ENCODE results near the gene COX4I2.
"Not testable (repeated sequence)": the region's sequence is repeated elsewhere in the genome, so short reads cannot be mapped to it uniquely, and the experiment has no call there.

COX4I2 gene

GRCh38 chr20:31637660-31638059 lies at the start of gene COX4I2:
COX4I2 (plus strand) TSS chr20:31637912; CDS start chr20:31639018, 1,106 bp downstream.
- no peak for DNase-seq (ENCODE audit: low read depth)

DNA sequence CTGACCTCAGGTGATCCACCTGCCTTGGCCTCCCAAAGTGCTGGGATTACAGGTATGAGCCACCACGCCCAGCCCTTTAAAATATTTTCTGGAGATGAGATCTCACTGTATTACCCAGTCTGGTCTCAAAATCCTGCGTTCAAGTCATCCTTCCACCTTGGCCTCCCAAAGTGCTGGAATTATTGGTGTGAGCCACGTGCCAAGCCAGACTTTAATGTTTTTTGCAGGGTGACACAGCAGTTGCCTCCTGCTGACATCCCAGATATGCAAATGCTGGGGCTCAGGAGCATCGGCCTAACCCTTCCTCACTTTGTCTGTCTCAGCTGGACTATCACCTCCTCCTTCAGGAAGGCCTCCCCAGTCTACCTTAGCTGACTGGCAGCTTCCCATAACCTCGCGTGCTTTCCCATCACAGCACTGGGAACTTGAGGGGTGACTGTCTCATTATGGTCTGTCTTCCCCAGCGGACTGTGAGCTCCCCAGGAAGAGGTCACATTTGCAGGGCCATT lies 46.9 kb upstream of the COX4I2 start:
- DNase-seq (ENCODE audit: low read depth), result no peak

GRCh38 chr20:31593221-31594001 lies 44.3 kb upstream of the COX4I2 start:
- DNase-seq (ENCODE audit: low read depth), result no peak

- no peak for DNase-seq (ENCODE audit: low read depth)
These were observed 43.6 kb upstream of the COX4I2 start for GRCh38 chr20:31594002-31594557.

- no peak for DNase-seq (ENCODE audit: low read depth)
These were observed 42.9 kb upstream of the COX4I2 start for GRCh38 chr20:31594558-31595379.

DNA sequence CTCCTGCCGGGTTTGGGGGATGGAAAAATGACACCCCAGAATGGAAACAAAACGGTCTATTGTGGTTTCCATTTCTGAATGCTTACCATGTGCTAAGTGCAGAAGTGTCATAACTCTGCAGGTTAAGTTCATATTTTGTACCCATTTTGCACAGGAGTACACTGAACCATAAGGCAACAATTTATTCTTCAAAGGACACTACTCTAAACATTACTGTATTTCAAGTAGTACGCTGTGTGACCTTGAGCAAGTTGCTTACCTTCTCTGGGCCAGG lies 42.4 kb upstream of the COX4I2 start:
- DNase-seq (ENCODE audit: low read depth), result no peak

GRCh38 chr20:31595654-31596411 lies 41.9 kb upstream of the COX4I2 start:
- no peak for DNase-seq (ENCODE audit: low read depth)

GRCh38 chr20:31596412-31596715 lies 41.3 kb upstream of the COX4I2 start:
- DNase-seq (ENCODE audit: low read depth), result not testable (repeated sequence)

GRCh38 chr20:31596831-31597480 lies 40.8 kb upstream of the COX4I2 start:
- no peak for DNase-seq (ENCODE audit: low read depth)

DNA sequence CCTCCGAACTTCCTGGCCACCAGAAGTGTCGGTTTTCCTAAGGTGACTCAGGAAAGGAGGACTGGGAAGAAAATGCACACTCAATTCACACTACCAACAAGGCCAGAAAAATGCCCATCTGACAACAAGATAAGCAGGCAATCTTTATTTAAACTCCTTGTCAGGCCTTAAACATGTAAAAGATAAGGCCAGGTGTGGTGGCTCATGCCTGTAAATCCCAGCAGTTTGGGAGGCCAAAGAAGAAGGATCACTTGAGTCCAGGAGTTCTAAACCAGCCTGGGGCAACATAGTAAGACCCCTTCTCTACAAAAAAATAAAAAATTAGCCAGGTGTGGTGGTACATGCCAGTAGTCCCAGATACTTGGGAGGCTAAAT lies 40.2 kb upstream of the COX4I2 start:
- DNase-seq (ENCODE audit: low read depth), result no peak

GRCh38 chr20:31602431-31602778 lies 35.3 kb upstream of the COX4I2 start:
- DNase-seq (ENCODE audit: low read depth), result no peak

DNA sequence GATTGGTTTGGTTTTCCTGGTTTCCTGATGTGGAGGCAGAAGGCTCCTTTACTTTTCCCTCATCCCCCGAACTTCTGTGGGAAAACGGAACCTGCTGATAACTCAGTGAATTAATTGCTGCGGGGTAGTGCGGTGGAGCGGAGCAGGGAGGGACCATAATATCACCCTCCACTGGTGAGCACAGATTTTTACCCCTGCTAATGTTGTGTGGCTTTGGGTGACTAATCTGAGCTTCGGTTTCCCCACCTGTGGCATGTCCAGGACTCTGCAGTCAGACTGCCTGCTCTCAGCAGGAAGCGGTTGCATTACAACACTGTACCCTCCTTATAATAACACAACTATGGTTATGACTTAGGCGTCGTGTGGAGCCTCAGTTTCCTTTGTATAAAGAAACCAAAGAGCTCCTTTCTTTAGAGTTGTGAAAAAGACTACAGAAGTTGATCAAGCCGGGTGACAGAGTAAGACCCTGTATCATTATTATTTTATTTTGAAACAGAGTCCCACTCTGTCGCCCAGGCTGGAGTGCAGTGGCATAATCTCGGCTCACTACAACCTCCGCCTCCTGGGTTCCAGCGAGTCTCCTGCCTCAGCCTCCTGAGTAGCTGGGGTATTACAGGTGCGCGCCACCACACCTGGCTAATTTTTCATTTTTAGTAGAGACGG lies 34.8 kb upstream of the COX4I2 start:
- DNase-seq (ENCODE audit: low read depth), result peak; percentile 73

- DNase-seq (ENCODE audit: low read depth), result peak; percentile 87
These were observed 33.7 kb upstream of the COX4I2 start for GRCh38 chr20:31603822-31604566.

DNA sequence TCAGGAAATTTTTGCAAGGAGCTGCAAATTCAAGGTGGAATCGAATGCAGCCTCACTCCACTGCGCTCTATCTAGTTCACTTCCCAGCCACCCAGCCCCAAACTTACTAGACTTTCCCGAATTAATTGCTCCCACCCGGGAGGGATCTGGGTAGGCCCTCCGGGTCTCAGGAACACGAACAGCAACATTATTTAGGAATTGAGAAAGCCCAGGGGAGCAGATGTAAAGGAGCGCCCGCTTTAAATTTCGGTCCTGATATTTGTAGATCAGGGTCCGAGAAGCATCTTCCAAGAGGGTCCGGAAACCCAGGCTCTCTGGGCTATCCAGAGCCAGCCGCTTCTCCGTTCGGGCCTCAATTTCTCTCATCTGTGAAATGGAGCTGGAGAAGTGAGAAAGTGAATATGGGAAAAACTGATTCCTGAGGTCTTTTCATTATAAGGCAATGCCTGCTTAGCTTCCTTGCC lies 33.1 kb upstream of the COX4I2 start:
- no peak for DNase-seq (ENCODE audit: low read depth)

DNA sequence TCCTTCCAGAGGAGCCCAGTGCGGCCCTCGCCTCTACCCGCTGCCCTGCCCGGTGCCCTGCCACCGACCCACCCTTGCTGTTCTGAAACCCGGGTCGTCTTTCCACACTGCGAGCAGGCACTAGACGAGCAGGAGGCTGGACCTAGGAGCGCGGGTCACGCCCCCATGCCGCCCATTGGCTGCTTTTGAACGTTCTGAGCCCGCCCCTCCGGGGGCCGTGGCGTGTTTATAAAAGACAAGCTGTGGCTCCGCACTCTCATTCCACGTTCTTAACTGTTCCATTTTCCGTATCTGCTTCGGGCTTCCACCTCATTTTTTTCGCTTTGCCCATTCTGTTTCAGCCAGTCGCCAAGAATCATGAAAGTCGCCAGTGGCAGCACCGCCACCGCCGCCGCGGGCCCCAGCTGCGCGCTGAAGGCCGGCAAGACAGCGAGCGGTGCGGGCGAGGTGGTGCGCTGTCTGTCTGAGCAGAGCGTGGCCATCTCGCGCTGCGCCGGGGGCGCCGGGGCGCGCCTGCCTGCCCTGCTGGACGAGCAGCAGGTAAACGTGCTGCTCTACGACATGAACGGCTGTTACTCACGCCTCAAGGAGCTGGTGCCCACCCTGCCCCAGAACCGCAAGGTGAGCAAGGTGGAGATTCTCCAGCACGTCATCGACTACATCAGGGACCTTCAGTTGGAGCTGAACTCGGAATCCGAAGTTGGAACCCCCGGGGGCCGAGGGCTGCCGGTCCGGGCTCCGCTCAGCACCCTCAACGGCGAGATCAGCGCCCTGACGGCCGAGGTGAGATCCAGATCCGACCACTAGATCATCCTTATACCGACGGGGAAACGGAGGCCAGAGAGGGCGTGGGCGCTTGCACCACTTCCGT lies 32.4 kb upstream of the COX4I2 start, which contains the start of gene ID1:
TSS of gene ID1 (plus strand) at position 259 of the 871 bp plus-strand sequence. CDS start at position 358, 99 bp downstream.
- peak; percentile 75 for DNase-seq (ENCODE audit: low read depth)

- DNase-seq (ENCODE audit: low read depth), result no peak
These were observed 31.6 kb upstream of the COX4I2 start for GRCh38 chr20:31605902-31606803.

DNA sequence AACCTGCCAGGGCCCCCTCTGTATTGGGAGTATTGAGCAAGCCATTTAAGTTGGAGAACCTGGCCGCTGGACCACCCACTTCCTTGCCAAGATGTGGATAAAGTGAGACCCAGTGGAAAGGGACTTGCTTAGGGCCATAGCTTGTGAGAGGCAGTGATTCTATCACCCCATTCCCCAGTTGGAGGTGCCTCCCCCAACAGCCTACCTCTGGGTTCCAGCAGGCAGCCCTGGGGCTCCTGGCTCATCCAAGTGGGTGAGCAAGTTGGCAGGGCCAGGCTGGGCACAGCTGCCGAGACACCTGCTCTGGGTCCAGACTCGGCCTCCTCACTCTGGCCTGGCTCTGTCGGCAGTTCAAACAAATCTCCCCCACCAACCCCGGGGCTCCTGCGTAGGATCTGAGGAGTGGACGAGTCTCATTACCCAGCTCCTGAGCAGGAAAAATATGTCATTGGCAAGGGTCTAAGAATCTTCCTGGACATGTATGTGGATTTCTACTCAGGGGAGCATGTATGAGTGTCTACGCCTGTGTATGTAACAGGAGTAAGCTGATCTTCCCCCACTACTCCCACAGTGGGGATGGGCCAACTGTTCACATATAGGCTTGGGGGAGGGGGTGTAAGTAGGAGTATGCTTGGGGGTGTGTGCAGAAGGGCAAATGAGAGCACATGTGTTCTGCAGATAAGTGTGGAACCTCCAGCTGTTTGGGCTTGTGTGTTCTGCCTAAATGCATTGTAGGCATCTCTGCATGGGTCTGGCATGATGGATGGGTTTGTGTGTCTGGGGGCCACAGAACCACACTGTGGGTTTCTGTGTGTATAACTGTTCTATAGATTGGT lies 30.7 kb upstream of the COX4I2 start:
- DNase-seq (ENCODE audit: low read depth), result no peak

All from non-pigmented ciliary epithelial cell (primary cell).